Right lobe of liver (tissue), 6 donors: ENCODE measurements around the gene LAMB3. TPM values are rescaled to one million over a fixed set of nuclear protein-coding genes. Genes with fewer than 3 reads are reported as not detected.
A peak's percentile ranks its signal among the peaks of the same experiment; 100 is the strongest.

Source experiments
- ATAC-seq, 4 donors: fragments of 200-7000 bp; cut with Tn5 transposase; one replicate each; pipeline ENCODE4 v1.9.1; 2020; ENCODE audit warnings: mild to moderate bottlenecking in 4 of 4, moderate library complexity in 4 of 4
- DNase-seq, 3 donors: peaks; one replicate each; pipeline ENCODE4 v3.0.0-alpha.2; 2020
- H3K27ac ChIP-seq, 3 donors: fragments of 200-600 bp; one replicate each; pipeline ENCODE4 v1.8.0; 2022
- H3K27me3 ChIP-seq, 2 donors: fragments of 200-600 bp; one replicate each; pipeline ENCODE4 v1.8.0; 2022
- H3K36me3 ChIP-seq, 4 donors: fragments of 200-600 bp; sonication (generic) in 1 of 4; one replicate each; pipeline versions ENCODE4 v1.5.1 to v1.8.0; 2017 to 2022; ENCODE audit warnings: control low read depth in 1 of 4
- H3K4me1 ChIP-seq, 4 donors: fragments of 200-600 bp; sonication (generic) in 1 of 4; one replicate each; pipeline versions ENCODE4 v1.5.1 to v1.8.0; 2017 to 2022; ENCODE audit warnings: control low read depth in 1 of 4
- H3K4me3 ChIP-seq, 3 donors: fragments of 200-600 bp; one replicate each; pipeline ENCODE4 v1.8.0; 2022
- H3K9me3 ChIP-seq, 4 donors: fragments of 200-600 bp; sonication (generic) in 1 of 4; one replicate each; pipeline versions ENCODE4 v1.5.1 to v1.8.0; 2017 to 2022; ENCODE audit warnings: control low read depth in 1 of 4
- POLR2A ChIP-seq: fragments of 450-650 bp; IDR thresholded peaks from one replicate; pipeline ENCODE4 v1.6.1; 2017; ENCODE audit warnings: antibody characterized with exemption, mild to moderate bottlenecking
- WGBS: methylation state at CpG from one replicate; pipeline ENCODE4 v1.1.6; 2018; ENCODE audit warnings: low coverage, low lambda C conversion rate; ENCODE audit not compliant: insufficient coverage; ENCODE audit errors: missing lambda C conversion rate; 5-methylcytosine and 5-hydroxymethylcytosine counted together
- intact Hi-C, 2 donors: fragments of 100-400 bp; cut with DNase I; formaldehyde crosslinking; loops; one replicate each; pipeline versions ENCODE4 v1.11.2 to v1.14.1; 2022
- total RNA-seq, 6 experiments: library from RNA; depleted of rRNA in 2 of 6; stranded (reverse); fragments of >200 nt in 2 of 6; fragmentation: NEBNext Ultra II Directional in 3 of 6; extraction: Animal tissue kit (Norgen Biotek cat#: 25700) in 3 of 6; gene quantifications; one replicate each; pipeline versions ENCODE4 v1.1.0 to v1.2.4, GENCODE V29; 2016 to 2023
- TF ChIP-seq, protein P1 (sequence below), 4 donors: fragments of 200-600 bp in 3 of 4; fragments of 450-650 bp in 1 of 4; IDR thresholded peaks; one replicate each; pipeline versions ENCODE4 v1.5.1 to v1.8.0; 2016 to 2022; ENCODE audit warnings: antibody characterized with exemption in 4 of 4, mild to moderate bottlenecking in 2 of 4
- donor health status: DM: no; HTN: yes; CAD: no.
- donor health status: DM: no; HTN: no; CAD: no.
- donor health status: DM: no; HTN: no; CAD: no.
- donor health status: DM: no; HTN: yes; CAD: no.
- donor health status: DM: no; HTN: yes; CAD: no.

Gene LAMB3
- total RNA-seq, 6 experiments from 2014 or later = 5.0 to 14.6 (median 8.4) TPM

DNA sequence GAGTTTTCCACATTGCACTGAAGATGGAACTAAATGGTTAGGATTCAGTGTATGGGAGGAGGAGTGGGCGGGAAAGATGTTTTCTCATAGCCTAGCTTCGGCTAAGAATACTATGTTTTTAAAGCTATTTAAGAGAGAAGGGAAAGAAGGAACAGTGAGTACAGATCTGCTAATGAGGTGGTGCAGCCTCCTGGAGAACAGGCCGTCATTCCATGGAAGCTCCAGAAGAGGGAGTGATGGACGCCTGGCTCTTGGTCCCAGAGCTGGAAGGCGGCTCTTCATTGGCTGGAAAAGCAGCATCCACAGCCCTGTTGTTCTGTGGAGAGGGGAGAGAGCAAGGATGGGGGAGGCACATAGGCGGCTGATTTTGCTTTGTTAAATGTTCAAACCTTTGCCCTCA lies 61.8 kb downstream of the LAMB3 start:
- Histone ChIP-seq H3K9me3 (no peaks in the 10 kb centered on the region), H3K4me1 (peaks cover 0 to 6% (median 1%) of the 10 kb centered on the region in 4 donors), H3K27ac (no peak overlapping the region), H3K4me3 (no peak overlapping the region), H3K27me3 (peaks cover 0 to 6% of the 10 kb centered on the region in 2 donors), H3K36me3 (no peaks in the 10 kb centered on the region)
- 38% methylated on average over 5 of the region's 6 CpGs for WGBS
- intact Hi-C loops = loop anchor here in 1 of 2 donors (10.0 kb wide), 1 partner anchor 174 kb away; no protein-coding TSS in a partner anchor
- DNase-seq (no peak), ATAC-seq (peak in 3 of 4 donors; percentile 40 to 60 (median 55))
- TF ChIP-seq POLR2A = no peak
- TF ChIP-seq, protein P1, sequence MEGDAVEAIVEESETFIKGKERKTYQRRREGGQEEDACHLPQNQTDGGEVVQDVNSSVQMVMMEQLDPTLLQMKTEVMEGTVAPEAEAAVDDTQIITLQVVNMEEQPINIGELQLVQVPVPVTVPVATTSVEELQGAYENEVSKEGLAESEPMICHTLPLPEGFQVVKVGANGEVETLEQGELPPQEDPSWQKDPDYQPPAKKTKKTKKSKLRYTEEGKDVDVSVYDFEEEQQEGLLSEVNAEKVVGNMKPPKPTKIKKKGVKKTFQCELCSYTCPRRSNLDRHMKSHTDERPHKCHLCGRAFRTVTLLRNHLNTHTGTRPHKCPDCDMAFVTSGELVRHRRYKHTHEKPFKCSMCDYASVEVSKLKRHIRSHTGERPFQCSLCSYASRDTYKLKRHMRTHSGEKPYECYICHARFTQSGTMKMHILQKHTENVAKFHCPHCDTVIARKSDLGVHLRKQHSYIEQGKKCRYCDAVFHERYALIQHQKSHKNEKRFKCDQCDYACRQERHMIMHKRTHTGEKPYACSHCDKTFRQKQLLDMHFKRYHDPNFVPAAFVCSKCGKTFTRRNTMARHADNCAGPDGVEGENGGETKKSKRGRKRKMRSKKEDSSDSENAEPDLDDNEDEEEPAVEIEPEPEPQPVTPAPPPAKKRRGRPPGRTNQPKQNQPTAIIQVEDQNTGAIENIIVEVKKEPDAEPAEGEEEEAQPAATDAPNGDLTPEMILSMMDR (IDR thresholded peaks at IDR 0.05) = peak; percentile 12 to 29 (median 20)

DNA sequence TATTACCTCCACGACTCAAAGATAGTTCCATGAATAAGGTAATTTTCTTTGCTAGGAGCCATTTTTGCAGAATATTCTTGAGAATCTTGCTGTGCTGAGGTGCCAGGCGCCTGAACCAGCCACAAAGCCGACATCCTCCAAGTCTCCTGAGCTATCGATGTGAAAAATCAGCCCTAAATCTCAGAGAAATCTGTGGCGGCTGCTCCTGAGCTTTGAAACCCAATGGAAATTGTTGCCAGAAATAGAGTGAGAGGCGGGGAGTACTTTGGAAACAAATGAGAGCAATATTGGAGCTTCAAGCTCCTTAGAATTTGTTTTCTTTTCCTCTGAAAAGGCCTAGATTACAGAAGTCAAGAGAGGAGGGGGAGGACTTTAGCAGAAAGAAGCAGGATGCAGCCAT lies 62.4 kb downstream of the LAMB3 start:
- no peaks in the 10 kb centered on the region for H3K36me3 ChIP-seq
- no peak overlapping the region for H3K27ac ChIP-seq
- DNase-seq = no peak
- H3K4me1 ChIP-seq = peaks cover 0 to 6% (median 3%) of the 10 kb centered on the region in 4 donors
- H3K27me3 ChIP-seq = peaks cover 0 to 8% of the 10 kb centered on the region in 2 donors
- H3K4me3 ChIP-seq = no peak overlapping the region
- WGBS = 79% methylated on average over 6 of the region's 6 CpGs
- no peaks in the 10 kb centered on the region for H3K9me3 ChIP-seq
- ATAC-seq = no peak
- TF ChIP-seq, protein P1 (IDR thresholded peaks at IDR 0.05) = no peak
- TF ChIP-seq POLR2A = no peak
- intact Hi-C loops = loop anchor here (10.0 kb wide), 2 partner anchors 95 to 175 kb away; no protein-coding TSS in a partner anchor

DNA sequence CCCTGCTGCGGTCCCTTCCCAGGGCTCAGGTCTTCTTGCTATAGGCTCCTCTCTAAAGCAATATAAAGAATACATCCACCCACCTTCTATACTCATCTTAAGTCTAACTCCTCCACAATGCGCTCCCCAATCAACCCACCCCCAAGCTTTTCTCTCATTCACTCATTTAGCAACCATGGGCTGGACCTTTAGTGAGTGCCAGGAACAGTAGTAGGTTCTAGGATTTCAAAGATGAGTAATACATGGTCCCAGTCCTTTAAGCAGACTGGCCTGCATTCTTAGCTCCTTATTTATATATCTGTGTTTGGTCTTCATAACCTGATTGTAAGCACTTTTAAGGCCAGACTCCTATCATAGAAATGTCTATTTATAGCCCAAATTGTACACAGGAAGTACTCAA lies 62.8 kb downstream of the LAMB3 start:
- H3K27ac ChIP-seq = no peak overlapping the region
- intact Hi-C loops = loop anchor here in 1 of 2 donors (10.0 kb wide), 1 partner anchor 95 kb away; no protein-coding TSS in a partner anchor
- DNase-seq = no peak
- no peaks in the 10 kb centered on the region for H3K36me3 ChIP-seq
- no peak for ATAC-seq
- H3K4me3 ChIP-seq = no peak overlapping the region
- TF ChIP-seq, protein P1 (IDR thresholded peaks at IDR 0.05) = no peak
- no peak for TF ChIP-seq POLR2A
- H3K9me3 ChIP-seq = no peaks in the 10 kb centered on the region
- peaks cover 0 to 8% of the 10 kb centered on the region in 2 donors for H3K27me3 ChIP-seq
- 100% methylated on average over 2 of the region's 2 CpGs for WGBS
- H3K4me1 ChIP-seq = peaks cover 0 to 6% (median 3%) of the 10 kb centered on the region in 4 donors

DNA sequence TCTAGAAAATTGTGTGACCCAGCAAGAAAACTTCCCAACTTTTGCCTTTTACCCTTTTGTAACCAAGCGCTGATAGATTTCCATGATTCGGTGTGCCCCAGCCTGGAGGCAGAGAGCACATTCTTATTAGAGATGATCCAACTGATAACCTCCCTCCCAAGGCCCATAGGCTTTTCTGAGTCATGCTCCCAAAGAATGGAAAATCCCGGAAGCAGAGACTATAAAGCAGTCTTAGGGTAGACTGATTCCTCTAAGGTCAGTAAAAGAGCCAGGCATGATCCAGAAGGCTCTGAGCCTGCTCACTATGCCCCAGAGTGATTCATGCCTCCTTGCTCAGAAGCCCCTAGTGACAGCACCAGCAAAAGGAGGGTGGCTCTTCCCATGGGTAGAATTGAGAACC lies 64.4 kb downstream of the LAMB3 start:
- no peaks in the 10 kb centered on the region for H3K9me3 ChIP-seq
- peaks cover 0 to 8% of the 10 kb centered on the region in 2 donors for H3K27me3 ChIP-seq
- ATAC-seq = no peak
- intact Hi-C loops = loop anchor here in 1 of 2 donors (10.0 kb wide), 1 partner anchor 97 kb away; no protein-coding TSS in a partner anchor
- H3K4me3 ChIP-seq = no peak overlapping the region
- peaks cover 0 to 6% (median 3%) of the 10 kb centered on the region in 4 donors for H3K4me1 ChIP-seq
- WGBS = 89% methylated on average over 3 of the region's 3 CpGs
- H3K27ac ChIP-seq = no peak overlapping the region
- no peak for DNase-seq
- H3K36me3 ChIP-seq = no peaks in the 10 kb centered on the region
- TF ChIP-seq, protein P1 (IDR thresholded peaks at IDR 0.05) = no peak
- TF ChIP-seq POLR2A = no peak
